Cardiac muscle cell (in vitro differentiated cells and primary cell): Measurements from ENCODE around the gene LRP5. TPM values are rescaled to one million over a fixed set of nuclear protein-coding genes. Genes with fewer than 3 reads are reported as not detected.

ENCODE experiments used
- DNase-seq, 2 donors: peaks; one replicate each; pipeline versions ENCODE4 v3.0.0 to v3.0.0-alpha.2; 2010 to 2017; ENCODE audit warnings: low read depth in 1 of 2, low spot score in 1 of 2
- H3K27ac ChIP-seq: fragments of 200-600 bp; sonication (generic); 2 replicates; pipeline ENCODE4 v1.5.1; 2016
- H3K27me3 ChIP-seq: fragments of 200-600 bp; sonication (generic); 2 replicates; pipeline ENCODE4 v1.6.0; 2016; ENCODE audit warnings: control low read depth
- H3K36me3 ChIP-seq: fragments of 200-600 bp; sonication (generic); 2 replicates; pipeline ENCODE4 v1.5.1; 2016; ENCODE audit warnings: control low read depth
- H3K4me1 ChIP-seq: fragments of 200-600 bp; sonication (generic); 2 replicates; pipeline ENCODE4 v1.8.1; 2017; ENCODE audit warnings: low read depth, mild to moderate bottlenecking, mixed run types
- H3K4me3 ChIP-seq: fragments of 200-600 bp; sonication (generic); 2 replicates; pipeline ENCODE4 v1.5.1; 2016; ENCODE audit warnings: mild to moderate bottlenecking
- H3K9me3 ChIP-seq: fragments of 200-600 bp; sonication (generic); 2 replicates; pipeline ENCODE4 v1.5.1; 2017; ENCODE audit warnings: low read depth, mild to moderate bottlenecking, control low read depth
- polyA plus RNA-seq: library from polyadenylated mRNA; unstranded; fragments of >200 nt; fragmentation: Nextera tagmentation; extraction: Ambion mirVana; gene quantifications from 2 replicates; pipeline ENCODE4 v1.2.1, GENCODE V29; 2016
- total RNA-seq: library from RNA; depleted of rRNA; stranded (reverse); fragments of >200 nt; gene quantifications from 2 replicates; pipeline ENCODE4 v1.2.3, GENCODE V29; 2016
- TF ChIP-seq, protein P1 (sequence below): IDR thresholded peaks from 2 replicates; pipeline ENCODE4 v1.5.1; 2012; ENCODE audit warnings: low read depth, mild to moderate bottlenecking, low read length

The LRP5 gene
- total and polyA plus RNA-seq, 2 experiments from 2014 or later = 29.1 to 245 TPM

DNA sequence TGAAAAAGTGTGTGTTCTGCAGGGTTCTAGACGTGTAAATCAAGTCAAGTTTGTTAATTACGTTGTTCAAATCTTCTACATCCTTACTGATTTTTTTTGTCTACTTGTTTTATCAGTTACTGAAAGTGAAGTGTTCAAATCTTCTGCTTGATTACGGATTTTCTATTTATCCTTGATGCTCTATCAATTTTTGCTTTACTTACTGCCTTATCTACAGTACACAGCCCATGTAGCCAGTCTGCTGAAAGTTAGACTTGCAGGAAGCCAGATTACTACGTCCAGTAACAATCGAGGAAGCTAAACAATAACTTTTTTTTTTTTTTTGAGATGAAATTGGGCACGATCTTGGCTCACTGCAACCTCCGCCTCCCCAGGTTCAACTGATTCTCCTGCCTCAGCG is 25.0 kb upstream of the LRP5 start:
- no peak for DNase-seq
- Histone ChIP-seq H3K9me3 (no peaks in the 10 kb centered on the region), H3K36me3 (no peaks in the 10 kb centered on the region), H3K27me3 (no peaks in the 10 kb centered on the region), H3K4me1 (no peaks in the 10 kb centered on the region), H3K4me3 (no peak overlapping the region), H3K27ac (no peak overlapping the region)
- TF ChIP-seq, protein P1, sequence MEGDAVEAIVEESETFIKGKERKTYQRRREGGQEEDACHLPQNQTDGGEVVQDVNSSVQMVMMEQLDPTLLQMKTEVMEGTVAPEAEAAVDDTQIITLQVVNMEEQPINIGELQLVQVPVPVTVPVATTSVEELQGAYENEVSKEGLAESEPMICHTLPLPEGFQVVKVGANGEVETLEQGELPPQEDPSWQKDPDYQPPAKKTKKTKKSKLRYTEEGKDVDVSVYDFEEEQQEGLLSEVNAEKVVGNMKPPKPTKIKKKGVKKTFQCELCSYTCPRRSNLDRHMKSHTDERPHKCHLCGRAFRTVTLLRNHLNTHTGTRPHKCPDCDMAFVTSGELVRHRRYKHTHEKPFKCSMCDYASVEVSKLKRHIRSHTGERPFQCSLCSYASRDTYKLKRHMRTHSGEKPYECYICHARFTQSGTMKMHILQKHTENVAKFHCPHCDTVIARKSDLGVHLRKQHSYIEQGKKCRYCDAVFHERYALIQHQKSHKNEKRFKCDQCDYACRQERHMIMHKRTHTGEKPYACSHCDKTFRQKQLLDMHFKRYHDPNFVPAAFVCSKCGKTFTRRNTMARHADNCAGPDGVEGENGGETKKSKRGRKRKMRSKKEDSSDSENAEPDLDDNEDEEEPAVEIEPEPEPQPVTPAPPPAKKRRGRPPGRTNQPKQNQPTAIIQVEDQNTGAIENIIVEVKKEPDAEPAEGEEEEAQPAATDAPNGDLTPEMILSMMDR = no peak

DNA sequence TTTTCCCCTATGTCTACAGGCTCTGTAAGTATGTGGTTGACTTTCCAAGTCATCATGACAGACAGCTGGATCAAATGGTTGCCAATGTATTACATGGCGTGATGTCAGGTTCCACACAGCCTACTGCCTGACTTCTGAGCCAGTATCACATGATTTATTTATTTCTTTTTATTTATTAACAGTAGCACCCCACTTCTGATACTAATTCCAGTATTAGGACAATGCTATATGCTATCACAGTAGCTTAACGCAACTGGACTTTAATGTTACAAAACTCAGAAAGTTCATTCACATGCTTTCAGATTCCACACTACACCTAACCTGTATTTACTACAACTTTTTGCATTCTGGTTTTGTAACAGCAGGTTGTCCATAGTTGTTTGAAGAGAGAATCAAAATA is 22.9 kb upstream of the LRP5 start:
- DNase-seq = no peak
- Histone ChIP-seq H3K9me3 (no peaks in the 10 kb centered on the region), H3K4me1 (no peaks in the 10 kb centered on the region), H3K27ac (no peak overlapping the region), H3K27me3 (no peaks in the 10 kb centered on the region), H3K36me3 (no peaks in the 10 kb centered on the region), H3K4me3 (no peak overlapping the region)
- TF ChIP-seq, protein P1 = no peak

DNA sequence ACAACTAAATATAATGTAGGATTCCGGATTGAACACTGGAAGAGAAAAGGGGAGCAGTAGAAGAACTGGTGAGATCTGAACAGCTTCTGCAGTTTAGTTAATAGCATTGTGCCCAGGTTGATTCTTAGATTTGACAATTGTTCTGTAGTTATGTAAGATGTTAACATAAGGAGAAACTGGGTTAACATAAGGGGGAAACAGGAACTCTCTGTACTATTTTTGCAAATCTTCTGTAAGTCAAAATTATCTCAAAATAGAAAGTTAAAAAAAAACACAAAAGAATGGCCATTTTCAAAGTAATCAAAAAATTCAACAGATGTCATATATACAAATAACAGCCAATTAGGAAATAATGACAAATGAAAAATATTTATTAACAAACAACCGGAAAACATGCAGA is 18.7 kb upstream of the LRP5 start:
- H3K36me3 ChIP-seq = no peaks in the 10 kb centered on the region
- no peak overlapping the region for H3K27ac ChIP-seq
- no peak overlapping the region for H3K4me3 ChIP-seq
- DNase-seq = no peak
- no peaks in the 10 kb centered on the region for H3K9me3 ChIP-seq
- H3K4me1 ChIP-seq = no peaks in the 10 kb centered on the region
- TF ChIP-seq, protein P1 = no peak
- peaks cover 4% of the 10 kb centered on the region for H3K27me3 ChIP-seq

DNA sequence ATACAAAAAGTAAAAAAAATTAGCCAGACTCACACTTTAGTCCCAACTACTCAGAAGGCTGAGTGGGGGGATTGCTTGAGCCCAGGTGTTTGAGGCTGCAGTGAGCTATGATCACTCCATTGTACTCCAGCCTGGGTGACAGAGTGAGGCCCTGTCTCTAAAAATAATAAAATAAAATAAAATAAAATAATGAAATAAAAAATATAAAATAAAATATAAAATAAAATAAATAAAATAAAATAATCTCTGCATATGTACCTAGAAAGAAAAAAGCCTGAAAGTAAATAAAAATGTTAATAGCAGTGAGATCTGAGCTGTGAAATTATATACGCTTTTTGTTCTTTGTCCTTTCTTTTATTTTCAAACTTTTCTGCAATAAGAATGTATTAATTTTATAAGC is 17.1 kb upstream of the LRP5 start:
- Histone ChIP-seq H3K27ac (no peak overlapping the region), H3K36me3 (no peaks in the 10 kb centered on the region), H3K27me3 (peaks cover 4% of the 10 kb centered on the region), H3K4me3 (no peak overlapping the region), H3K9me3 (no peaks in the 10 kb centered on the region), H3K4me1 (no peaks in the 10 kb centered on the region)
- TF ChIP-seq, protein P1 = no peak
- no peak for DNase-seq

DNA sequence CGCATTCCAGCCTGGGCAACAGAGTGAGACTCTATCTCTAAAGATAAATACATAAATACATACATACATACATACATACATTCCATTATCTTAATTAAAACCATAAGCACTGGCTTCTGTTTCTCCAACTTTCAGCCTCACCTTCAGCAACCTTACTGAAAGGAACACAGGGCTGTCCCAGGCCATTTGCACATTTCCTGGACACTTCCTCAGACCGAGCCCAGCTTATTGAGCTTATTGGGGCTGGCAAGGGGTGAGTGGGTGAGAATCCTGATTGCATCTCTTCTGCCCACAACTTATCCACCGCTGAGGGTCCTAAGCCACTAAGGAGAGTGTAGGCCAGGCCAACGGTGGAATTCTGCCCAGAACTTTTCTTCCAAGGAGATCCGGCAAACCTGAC is 16.5 kb upstream of the LRP5 start:
- TF ChIP-seq, protein P1 = no peak
- Histone ChIP-seq H3K4me3 (no peak overlapping the region), H3K27ac (no peak overlapping the region), H3K9me3 (no peaks in the 10 kb centered on the region), H3K4me1 (no peaks in the 10 kb centered on the region), H3K36me3 (no peaks in the 10 kb centered on the region), H3K27me3 (peaks cover 4% of the 10 kb centered on the region)
- DNase-seq = no peak
